AG08395 (cell line): ENCODE measurements around the gene CARD11.

Experiments
- DNase-seq: peaks from one replicate; pipeline ENCODE4 v3.0.0; 2012; ENCODE audit warnings: mixed read lengths, low spot score

Gene CARD11

DNA sequence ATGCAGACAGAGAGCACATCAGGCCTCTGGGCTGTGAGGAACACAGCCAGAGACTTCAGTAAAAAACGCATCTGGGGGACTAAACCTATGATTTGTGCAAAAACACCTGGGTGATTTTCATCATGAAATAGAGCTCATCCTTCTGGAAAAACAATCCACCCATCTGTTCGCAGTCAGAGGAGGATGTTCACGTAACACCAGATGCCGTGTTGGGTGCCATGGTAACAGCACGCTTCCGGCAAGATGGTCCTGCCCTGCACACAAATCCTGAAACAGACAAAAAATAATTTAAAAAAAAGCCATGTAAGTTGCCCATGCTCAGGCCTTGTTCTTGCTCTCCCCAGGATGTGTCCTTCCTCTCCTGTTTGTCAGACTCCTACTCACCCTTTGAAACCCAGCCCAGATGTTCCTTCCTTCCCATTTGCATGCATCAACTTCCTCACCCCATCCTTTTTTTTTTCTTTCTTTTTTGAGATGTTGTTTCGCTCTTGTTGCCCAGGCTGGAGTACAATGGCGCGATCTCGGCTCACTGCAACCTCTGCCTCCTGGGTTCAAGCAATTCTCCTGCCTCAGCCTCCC lies 171.3 kb downstream of the CARD11 start:
- DNase-seq, result no peak

DNA sequence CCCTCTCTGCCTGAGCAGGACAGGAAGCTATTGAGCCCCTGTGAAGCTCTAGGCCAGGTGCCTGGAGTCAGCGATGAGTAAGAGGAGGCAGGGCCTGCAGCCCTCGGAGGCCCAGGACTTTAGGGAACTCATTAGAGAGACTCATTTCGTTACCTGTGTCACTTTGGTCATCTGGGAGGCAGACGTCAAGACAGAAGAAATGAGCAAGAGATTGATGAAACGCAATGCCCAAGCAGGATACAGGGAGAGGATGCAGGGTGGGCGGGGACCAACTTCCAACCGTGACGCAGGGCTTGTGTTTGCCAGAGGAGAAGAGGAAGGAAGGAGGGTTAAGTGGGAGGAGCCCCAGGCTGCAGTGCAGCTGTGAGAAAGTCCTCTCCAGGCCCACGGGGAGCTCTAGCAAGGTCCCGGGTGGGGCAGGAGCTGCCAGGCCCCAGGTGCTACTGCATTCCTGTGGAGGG lies 173.2 kb downstream of the CARD11 start:
- DNase-seq, result peak; percentile 66

DNA sequence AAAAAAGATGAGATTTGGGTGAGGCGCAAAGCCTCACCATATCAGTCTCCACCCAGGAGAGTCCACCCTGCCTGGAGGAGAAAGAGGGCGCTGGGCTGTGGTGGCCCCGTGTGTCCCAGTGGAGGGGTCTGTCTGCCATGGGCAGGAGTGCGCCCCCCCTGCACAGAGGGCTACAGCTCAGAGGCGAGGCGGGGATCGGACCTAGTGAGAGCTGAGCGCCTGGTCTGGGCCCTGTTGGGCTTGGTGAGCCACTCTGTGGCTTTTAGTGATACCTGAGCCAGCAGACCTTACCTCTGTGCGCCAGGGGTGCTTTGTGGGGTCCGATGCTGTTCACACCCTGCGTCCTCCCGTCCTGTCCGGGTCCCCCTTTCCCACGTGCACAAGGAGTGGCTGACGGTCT lies 173.7 kb downstream of the CARD11 start:
- DNase-seq, result no peak

DNA sequence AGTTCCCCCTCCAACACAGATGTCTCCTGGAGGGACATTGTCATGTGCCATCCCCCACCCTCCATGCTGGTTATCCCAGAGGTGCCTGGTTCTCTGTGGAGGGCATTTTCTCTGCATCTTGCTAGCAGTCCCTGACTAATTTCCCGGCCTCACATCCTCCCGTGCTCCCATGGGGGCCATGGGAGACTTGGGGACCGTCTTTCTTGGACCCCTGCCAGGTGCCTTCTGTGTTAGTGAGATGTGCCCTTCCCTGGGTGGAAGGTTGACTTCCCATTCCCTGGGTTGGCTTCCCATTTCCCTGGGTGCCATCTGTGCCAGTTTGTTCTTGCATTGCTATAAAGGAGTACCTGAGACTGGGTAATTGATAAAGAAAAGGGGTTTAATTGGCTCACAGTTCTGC lies 177.1 kb downstream of the CARD11 start:
- no peak for DNase-seq

DNA sequence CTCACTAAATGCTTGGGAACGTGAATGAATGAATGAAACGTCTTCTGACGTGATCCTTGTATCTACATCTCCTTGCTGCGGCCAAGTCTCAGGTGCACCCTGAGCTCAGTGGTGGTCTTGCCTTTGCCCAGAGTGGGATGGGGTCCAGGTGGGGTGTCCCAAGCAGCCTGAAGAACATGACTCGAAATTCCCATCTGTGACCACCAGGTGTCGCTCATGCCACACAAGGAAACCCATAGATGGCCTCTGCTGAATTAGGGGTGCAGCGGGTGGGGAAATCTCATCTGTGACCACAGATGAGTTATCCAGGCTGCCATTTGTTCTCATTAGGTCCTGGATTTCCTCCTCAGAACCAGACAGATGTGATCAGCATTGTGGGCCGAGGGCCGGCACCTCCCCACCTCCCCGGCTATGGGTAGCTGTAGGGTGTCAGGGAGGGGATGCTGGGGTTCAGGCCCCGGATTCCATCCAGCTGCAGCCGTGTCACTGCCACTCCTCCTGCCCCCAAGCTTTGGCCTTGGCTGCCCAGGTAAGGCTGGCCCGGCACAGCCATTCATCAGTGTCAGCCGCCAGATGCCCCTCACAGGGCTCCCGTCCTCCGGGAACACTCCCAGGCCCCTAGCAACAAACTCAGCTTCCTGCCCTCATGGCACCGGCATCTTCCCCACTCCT lies 178.5 kb downstream of the CARD11 start:
- DNase-seq, result peak; percentile 77

DNA sequence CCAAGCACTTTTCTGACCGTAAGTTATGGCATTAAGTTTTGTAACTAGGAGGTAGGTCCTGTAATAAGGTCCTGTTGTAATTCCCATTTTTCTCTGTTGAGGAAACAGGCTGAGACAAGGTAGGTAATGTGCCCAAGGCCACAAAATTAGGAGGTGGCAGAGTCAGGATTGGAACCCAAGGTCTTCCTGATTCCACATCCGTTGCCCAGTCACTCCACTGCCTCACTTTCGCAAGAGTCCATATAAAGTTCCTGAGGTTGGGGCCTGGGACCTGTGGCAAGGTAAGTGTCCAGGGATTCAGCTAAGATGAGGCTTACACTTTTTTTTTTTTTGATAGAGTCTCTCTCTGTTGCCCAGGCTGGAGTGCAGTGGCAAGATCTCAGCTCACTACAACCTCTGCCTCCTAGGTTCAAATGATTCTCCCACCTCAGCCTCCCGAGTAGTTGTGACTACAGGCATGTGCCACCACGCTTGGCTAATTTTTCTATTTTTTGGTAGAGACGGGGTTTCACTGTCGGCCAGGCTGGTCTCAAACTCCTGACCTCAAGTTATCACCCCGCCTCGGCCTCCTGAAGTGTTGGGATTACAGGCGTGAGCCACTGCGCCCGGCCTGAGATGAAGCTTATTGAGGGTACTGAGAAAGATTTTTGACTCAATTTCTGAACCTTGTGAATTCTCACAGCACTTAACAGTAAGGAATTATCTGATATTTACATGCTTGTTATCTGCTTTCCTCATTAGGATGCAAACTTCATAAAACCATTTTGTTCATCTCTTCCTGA lies 179.3 kb downstream of the CARD11 start:
- DNase-seq, result no peak

DNA sequence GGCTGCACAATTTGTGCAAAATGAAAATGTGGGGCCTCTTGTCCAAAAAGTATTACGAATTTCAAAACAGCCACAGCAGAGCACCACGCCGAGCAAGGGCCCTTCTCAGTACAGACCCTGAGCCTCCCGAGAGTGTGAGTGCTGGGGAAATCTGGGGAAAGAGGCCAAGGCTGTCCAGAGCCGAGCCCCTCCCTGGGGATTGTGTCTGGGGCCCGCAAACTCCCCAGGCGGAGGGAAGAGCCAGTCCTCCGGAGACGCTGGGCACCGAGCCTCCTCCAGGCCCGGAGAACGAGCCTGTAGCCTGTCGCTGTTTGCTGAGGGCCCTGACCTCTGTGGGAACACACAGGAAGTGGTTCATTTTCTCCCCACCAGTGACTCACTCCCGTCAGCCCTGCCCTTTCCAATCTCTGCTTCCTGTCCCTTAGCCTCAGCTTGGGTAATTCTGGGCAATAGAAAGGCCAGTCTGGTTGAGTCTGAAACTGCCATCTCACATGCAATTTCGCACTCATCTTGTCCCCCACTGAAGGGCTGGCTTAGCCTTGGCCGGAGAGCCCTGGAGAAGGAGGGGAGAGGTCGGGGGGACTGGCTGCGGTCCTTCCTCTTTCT lies 180.1 kb downstream of the CARD11 start:
- DNase-seq, result peak; percentile 95

DNA sequence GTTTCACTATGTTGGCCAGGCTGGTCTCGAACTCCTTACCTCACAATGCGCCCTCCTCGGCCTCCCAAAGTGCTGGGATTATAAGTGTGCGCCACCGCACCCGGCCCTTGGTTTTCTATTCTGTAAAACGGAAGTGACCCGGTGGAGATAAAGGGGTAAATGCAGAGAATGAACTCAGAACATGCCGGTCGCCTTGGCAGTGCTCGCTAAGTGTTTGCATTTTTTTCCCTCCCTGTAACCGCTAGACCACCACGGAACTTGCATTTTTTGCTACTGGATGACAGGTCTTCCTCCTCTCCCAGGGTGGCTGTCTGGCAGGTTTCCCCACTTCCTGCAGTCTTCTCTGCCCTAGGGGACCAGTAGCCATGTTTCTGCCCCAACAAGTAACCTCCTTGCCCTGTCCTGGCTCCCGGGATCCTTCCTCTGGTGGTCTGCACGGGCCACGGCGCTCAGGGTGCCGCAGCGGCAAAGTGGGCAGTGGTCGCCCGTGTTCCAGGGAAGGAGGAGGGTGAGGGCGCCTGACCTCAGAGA lies 180.8 kb downstream of the CARD11 start:
- no peak for DNase-seq

DNA sequence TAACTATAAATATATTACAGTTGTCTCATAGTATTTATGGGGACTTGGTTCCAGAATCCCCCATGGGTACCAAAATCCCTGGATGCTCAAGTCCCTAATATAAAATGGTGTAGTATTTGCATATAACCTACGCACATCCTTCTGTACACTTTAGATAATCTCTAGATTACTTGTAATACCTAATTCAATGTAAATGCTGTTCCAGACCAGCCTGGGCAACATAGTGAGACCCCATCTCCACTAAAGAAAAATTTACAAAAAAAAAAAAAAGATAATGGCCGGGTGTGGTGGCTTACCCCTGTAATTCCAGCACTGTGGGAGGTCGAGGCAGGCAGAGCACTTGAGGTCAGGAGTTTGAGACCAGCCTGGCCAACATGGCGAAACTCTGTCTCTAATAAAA lies 182.2 kb downstream of the CARD11 start:
- no peak for DNase-seq

DNA sequence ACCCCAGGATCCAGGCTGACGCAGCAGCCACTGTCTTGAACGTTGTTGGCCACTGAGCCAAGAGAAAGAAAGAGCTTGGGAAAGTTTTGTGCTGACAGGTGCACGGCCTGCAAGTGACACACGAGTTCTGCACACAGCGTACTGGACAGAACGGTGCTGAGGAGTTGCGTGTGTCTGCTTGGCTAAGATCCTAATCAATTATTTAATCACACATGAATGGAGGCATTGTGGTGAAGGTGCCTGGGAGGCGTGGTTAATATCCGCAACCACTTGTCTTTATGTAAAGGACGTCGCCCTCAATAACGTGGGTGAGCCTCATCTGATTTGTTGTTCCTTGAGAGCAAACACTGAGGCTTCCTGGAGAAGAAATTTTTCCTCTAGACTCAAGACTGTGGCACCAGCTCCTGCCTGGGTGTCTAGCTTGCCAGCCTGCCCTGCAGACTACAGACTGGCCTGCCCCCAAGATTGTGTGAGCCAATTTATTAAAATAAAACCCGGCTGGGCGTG lies 183.0 kb downstream of the CARD11 start:
- no peak for DNase-seq

DNA sequence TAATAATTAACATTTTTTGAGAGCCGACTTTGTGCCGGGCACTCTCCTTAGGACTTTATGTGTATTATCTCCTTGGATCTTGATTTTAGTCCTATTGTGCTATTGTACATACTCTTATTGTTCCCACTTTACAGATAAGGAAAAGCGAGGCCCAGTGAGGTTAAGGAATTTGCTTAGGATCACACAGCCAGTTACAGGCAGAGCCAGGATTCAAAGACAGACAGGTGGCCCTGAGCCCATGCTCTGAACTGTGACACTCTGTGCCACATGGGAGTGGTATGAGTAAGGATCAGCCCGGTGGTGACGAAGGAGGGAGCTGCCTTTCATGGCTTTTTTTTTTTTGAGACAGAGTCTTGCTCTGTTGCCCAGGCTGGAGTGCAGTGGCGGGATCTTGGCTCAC lies 183.7 kb downstream of the CARD11 start:
- no peak for DNase-seq

DNA sequence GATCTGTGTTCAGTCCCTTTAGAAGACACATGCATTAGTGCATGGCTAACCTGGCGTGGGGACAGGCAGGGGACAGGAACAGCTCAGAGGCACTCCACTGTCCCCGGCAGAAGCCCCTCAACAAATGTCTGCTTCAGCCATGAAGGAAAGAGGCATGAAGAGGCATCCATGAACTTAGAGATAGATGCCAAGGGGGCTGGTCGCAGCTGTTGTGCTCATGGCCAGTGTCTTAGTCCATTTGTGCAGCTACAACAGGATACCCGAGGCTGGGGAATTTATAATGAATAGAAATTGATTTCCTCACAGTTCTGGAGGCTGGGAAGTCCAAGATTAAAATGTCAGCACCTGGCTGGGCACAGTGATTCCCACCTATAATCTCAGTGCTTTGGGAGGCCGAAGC lies 185.0 kb downstream of the CARD11 start:
- no peak for DNase-seq

DNA sequence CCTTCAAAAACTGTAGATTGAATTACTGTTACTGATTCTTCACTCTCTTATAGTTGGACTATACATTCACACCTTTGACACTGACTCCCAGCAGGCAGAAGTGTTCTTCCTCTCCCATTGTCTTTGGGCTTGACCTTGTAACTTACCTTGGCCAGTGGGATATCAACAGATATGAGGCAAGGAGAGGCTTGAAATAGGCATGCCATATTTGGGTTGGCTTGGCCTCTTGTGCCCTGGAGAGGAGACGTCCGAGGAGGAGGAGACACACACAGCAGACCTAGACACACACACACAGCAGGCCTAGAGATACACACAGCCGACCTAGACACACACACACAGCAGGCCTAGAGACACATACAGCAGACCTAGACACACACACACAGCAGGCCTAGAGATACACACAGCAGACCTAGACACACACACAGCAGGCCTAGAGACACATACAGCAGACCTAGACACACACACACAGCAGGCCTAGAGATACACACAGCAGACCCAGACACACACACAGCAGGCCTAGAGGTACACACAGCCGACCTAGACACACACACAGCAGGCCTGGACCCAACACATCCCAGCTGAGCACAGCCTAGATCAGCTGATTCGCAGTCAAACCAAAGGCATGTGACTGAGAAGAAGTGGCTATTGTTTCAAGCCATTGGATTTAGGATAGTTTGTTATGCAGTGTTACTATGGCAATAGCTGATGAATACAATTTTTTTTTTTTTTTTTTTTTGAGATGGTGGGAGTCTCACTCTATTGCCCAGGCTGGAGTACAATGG lies 187.1 kb downstream of the CARD11 start:
- no peak for DNase-seq
